WERI-Rb-1 (cell line): Measurements from ENCODE around the gene SPNS1.

Experiments
- DNase-seq: peaks from one replicate; pipeline ENCODE4 v3.0.0-alpha.2; 2020
- H3K27ac ChIP-seq: fragments of 250-450 bp; sonication (Bioruptor Pico); 2 replicates; pipeline ENCODE4 v1.5.1; 2020; ENCODE audit warnings: mild to moderate bottlenecking, moderate library complexity
- H3K27me3 ChIP-seq: fragments of 250-450 bp; sonication (Bioruptor Pico); 2 replicates; pipeline ENCODE4 v1.5.1; 2021; ENCODE audit warnings: mild to moderate bottlenecking, low read depth, moderate library complexity; ENCODE audit not compliant: insufficient read depth, severe bottlenecking
- H3K36me3 ChIP-seq: fragments of 250-450 bp; sonication (Bioruptor Pico); 2 replicates; pipeline ENCODE4 v1.5.1; 2020; ENCODE audit warnings: mild to moderate bottlenecking, moderate library complexity
- H3K4me3 ChIP-seq: 2 replicates; pipeline ENCODE4 v1.5.1; 2011; ENCODE audit warnings: low read depth, mild to moderate bottlenecking, control low read depth, low read length
- H3K9me3 ChIP-seq: fragments of 250-450 bp; sonication (Bioruptor Pico); 2 replicates; pipeline ENCODE4 v1.5.1; 2021; ENCODE audit warnings: mild to moderate bottlenecking, moderate library complexity; ENCODE audit not compliant: severe bottlenecking
- TF ChIP-seq, protein P1 (sequence below): IDR thresholded peaks from 2 replicates; pipeline ENCODE4 v1.5.1; 2011; ENCODE audit warnings: low read depth, mild to moderate bottlenecking, control low read depth, inconsistent platforms, low read length

SPNS1 gene

DNA sequence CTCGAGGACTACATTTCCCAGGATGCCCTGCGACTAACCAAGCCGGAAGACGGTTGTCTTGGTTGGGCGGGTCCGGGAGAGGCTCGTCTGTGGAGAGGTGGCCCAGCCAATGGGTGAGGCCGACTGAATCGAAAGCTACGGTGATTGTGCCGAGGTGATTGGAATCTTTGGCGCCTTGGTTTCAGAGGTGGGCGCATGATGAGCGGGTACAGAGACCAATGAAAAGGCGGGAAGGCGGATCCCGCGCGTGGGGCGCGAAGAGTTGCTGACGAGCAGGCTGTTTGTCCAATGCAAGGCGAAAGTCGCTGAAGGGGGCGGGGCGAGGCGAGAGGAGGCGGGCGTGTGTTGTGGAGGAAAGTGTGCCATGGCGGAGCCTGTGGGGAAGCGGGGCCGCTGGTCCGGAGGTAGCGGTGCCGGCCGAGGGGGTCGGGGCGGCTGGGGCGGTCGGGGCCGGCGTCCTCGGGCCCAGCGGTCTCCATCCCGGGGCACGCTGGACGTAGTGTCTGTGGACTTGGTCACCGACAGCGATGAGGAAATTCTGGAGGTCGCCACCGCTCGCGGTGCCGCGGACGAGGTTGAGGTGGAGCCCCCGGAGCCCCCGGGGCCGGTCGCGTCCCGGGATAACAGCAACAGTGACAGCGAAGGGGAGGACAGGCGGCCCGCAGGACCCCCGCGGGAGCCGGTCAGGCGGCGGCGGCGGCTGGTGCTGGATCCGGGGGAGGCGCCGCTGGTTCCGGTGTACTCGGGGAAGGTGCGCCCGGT lies 23.7 kb upstream of the SPNS1 start, which contains the start of gene NFATC2IP:
NFATC2IP (plus strand) TSS at position 290 of the 762 bp plus-strand sequence; CDS start at position 365, 75 bp downstream.
- H3K36me3 ChIP-seq, result peaks cover 36% of the 10 kb centered on the region
- no peaks in the 10 kb centered on the region for H3K27me3 ChIP-seq
- no peaks in the 10 kb centered on the region for H3K9me3 ChIP-seq
- TF ChIP-seq, protein P1, sequence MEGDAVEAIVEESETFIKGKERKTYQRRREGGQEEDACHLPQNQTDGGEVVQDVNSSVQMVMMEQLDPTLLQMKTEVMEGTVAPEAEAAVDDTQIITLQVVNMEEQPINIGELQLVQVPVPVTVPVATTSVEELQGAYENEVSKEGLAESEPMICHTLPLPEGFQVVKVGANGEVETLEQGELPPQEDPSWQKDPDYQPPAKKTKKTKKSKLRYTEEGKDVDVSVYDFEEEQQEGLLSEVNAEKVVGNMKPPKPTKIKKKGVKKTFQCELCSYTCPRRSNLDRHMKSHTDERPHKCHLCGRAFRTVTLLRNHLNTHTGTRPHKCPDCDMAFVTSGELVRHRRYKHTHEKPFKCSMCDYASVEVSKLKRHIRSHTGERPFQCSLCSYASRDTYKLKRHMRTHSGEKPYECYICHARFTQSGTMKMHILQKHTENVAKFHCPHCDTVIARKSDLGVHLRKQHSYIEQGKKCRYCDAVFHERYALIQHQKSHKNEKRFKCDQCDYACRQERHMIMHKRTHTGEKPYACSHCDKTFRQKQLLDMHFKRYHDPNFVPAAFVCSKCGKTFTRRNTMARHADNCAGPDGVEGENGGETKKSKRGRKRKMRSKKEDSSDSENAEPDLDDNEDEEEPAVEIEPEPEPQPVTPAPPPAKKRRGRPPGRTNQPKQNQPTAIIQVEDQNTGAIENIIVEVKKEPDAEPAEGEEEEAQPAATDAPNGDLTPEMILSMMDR, result no peak
- H3K27ac ChIP-seq, result peak within 1 kb of the TSS; percentile 79
- H3K4me3 ChIP-seq, result peak within 1 kb of the TSS; percentile 93
- DNase-seq, result peak; percentile 99

- Histone ChIP-seq H3K4me3 (peak overlapping the region; percentile 93), H3K36me3 (peaks cover 42% of the 10 kb centered on the region), H3K9me3 (no peaks in the 10 kb centered on the region), H3K27ac (peak overlapping the region; percentile 79), H3K27me3 (no peaks in the 10 kb centered on the region)
- DNase-seq, result peak; percentile 35
- TF ChIP-seq, protein P1, result no peak
Measured at GRCh38 chr16:28951410-28951943, 23.1 kb upstream of the SPNS1 start.

- Histone ChIP-seq H3K4me3 (no peak overlapping the region), H3K27ac (no peak overlapping the region), H3K36me3 (peaks cover 76% of the 10 kb centered on the region), H3K9me3 (no peaks in the 10 kb centered on the region), H3K27me3 (no peaks in the 10 kb centered on the region)
- TF ChIP-seq, protein P1, result no peak
- no peak for DNase-seq
Measured at GRCh38 chr16:28958216-28958615, 16.4 kb upstream of the SPNS1 start.

DNA sequence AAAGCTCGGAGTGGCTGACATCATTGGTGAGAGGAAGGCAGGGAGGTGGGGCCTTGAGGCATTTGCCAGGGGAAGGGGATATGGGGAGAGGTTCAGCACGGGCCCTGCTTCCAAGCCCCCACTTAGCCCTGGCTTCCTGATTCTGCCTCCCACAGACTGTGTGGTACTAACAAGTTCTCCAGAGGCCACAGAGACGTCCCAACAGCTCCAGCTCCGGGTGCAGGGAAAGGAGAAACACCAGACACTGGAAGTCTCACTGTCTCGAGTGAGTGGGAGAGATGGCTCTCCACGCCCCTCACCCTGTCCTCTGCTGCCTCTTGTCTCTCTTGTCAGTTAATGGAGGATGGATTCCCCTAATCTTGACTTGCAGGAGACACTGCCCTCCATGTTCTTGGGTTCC lies 15.7 kb upstream of the SPNS1 start:
- TF ChIP-seq, protein P1, result no peak
- Histone ChIP-seq H3K27ac (no peak overlapping the region), H3K9me3 (no peaks in the 10 kb centered on the region), H3K27me3 (no peaks in the 10 kb centered on the region), H3K4me3 (no peak overlapping the region), H3K36me3 (peaks cover 78% of the 10 kb centered on the region)
- DNase-seq, result no peak

DNA sequence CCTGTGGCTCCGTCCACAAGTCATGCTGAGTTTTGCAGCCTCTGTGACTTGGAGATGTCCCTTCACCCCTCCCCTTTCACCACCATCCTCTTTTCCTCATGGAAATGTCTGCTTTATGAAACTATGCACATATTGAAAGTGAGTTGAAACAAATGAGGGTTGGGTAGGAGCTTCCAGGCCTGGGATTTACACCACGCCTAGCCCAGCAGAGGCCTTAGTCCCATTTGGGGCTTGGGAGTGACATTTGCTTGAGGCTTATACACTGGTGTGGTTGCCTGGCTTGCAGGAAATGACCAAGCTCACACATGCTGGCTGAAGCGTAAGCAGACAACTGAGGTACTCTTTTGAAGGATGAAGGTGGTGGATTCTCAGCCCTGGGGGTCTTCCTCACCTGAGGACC lies 10.5 kb upstream of the SPNS1 start:
- no peak overlapping the region for H3K27ac ChIP-seq
- no peaks in the 10 kb centered on the region for H3K27me3 ChIP-seq
- DNase-seq, result no peak
- TF ChIP-seq, protein P1, result no peak
- H3K36me3 ChIP-seq, result peaks cover 47% of the 10 kb centered on the region
- H3K4me3 ChIP-seq, result no peak overlapping the region
- no peaks in the 10 kb centered on the region for H3K9me3 ChIP-seq
